ENCODE data around the gene PRKAA1.
"Not testable (repeated sequence)": the region's sequence is repeated elsewhere in the genome, so short reads cannot be mapped to it uniquely, and the experiment has no call there.

PRKAA1 gene

DNA sequence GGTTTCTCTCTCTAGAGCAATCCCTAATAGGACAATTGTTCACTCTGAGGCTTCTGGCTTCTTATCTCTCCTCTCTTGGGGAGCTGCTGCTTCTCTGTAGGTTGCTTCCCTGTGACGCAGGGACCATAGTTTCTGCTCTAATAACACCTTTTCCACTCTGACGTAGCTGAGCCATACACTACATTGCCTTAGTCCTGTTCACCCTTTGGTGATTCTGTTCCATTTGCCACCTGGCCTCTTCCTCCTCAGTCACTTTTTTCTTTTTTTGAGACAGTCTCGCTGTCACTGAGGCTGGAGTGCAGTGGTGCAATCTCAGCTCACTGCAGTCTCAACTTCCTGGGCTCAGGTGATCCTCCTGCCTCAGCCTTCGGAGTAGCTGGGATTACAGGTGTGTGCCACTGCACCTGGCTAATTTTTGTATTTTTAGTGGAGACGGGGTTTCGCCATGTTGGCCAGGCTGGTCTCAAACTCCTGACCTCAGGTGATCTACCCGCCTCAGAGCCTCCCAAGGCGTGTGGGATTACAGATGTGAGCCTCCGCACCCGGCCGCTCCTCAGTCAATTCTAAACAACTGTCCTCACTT, 27.4 kb upstream of the PRKAA1 start:
- not testable (repeated sequence) for DNase-seq (ENCODE audit: low read depth)

DNA sequence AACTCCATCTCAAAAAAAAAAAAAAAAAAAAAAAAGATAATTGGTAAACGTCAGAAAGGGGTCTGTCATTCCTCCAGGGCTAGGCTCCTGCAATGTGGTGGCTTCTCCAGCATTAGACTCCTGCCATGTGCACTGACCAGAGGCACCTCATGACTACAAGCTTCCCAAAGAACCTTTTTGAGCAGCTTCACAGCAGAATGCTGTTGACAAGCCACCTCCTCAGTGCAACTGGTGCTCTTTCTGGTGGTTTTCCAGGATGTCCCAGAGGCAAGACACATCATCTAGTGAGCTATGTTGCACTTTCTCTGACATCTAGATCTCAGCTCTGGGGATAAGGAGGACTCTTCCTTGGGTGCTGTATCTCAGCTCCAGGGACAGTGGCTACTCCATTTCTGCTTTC, 25.3 kb upstream of the PRKAA1 start:
- DNase-seq (ENCODE audit: low read depth), result no peak

DNA sequence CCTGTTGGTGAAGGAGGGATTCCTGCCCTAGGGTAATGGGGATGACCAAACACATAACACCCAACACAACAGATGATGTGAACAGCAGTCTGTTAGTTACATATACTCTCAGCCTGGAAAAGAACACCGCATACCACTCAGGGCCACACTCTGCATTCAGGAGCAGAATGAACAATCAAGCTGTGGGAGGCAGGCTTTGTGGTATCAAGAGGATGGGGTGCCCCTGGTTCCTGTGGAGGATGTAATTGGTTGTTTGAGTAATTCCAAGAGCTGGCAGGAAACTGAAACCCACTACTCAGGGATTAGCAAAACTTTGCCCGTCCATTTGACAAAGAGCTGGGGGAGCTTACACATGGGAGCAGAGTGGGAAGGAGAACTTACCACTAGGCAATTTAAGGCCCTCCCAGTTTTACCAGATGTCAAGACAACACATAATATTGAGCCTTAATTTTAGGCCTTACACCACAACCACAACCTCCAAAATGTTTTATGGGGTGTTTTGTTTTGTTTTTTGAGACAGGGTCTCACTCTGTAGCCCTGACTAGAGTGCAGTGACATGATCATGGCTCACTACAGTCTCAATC, 15.6 kb upstream of the PRKAA1 start:
- peak; percentile 43 for DNase-seq (ENCODE audit: low read depth)

DNA sequence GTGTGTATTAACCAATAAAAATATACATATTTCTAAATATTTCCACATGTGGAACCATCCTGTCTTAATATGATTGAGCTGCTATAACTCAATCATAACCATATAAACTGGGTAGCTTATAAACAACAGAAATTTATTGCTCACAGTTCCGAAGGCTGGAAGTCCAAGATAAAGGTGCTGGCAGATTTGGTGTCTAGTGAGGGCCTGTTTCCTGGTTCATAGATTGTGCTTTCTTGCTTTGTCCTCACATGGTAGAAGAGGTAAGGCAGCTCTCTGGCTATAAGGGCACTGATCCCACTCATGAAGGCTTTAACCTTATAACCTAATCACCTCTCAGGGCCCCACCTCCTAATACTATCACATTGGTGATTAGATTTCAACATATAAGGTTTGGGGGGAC, 14.0 kb upstream of the PRKAA1 start:
- no peak for DNase-seq (ENCODE audit: low read depth)

DNA sequence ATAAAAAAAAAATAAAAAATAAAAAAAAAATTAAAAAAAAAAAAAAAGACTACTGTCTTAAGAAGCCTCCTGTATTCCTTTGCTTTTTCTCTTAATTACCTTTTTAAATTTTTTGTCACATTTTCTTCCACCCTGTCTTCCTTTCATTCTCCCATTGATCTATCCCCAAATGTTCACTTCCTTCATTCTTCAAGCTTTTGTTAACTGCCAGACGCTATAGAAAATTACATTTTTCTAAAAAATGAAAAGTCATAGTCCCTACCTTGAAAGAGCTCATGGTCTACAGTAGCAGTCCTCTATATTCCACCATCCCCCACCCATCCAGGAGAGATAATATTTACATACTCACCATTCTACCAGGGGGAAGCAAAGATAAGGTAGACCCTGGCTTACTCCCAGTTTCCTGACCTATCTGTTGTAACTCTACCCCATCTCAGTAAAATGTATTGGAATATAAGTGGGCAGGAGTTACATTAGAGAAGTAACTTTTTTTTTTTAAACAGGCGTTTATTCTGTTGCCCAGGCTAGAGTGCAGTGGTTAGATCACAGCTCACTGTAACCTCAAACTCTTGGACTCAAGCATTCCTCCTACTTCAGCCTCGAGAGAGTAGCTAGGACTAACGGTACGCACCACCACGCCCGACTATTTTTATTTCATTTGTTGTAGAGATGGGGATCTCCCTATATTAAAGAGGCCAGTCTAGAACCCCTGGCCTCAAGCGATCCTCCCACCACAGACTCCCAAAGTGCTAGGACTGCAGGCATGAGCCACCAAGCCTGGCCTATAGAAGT, 3.8 kb upstream of the PRKAA1 start:
- no peak for DNase-seq (ENCODE audit: low read depth)

DNA sequence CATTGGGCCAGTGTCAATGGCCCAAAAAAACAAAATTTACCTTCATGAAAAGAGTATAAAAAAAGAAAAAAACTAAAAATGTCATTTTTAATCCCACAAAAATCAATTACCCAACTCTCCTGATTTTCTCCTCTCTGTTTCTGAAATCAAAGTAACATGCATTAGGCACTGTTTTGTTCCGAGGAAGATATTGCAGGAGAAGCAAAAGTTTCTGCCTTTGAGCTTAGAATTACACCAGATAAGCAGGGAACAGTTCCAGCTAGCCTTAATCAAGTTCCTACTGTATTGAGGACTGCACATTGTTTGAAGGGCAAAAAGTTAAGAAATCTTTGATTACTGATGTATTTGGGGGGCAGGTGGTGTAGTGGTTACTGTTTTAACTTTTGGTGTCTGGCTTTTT, 1.1 kb upstream of the PRKAA1 start:
- DNase-seq (ENCODE audit: low read depth), result no peak

DNA sequence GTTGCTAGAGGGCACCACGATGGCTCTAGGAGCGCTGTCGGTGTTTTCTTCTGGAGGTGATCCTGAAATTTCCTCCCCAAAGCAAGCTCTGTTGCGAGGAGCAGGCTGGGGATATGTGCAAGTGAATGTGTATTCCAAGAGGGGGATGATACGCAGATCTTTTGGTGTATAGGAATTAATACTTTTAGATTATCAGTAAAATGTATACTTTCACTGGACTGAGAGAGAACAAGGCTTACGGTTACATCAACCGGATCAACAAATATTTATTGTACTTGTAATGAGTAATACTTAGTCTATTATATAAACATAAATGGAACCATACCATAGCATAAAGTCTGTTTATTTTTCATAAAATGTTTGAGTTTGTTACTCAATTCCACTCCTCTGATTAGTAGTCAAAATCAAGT, 632 bp upstream of the PRKAA1 start:
- no peak for DNase-seq (ENCODE audit: low read depth)

DNA sequence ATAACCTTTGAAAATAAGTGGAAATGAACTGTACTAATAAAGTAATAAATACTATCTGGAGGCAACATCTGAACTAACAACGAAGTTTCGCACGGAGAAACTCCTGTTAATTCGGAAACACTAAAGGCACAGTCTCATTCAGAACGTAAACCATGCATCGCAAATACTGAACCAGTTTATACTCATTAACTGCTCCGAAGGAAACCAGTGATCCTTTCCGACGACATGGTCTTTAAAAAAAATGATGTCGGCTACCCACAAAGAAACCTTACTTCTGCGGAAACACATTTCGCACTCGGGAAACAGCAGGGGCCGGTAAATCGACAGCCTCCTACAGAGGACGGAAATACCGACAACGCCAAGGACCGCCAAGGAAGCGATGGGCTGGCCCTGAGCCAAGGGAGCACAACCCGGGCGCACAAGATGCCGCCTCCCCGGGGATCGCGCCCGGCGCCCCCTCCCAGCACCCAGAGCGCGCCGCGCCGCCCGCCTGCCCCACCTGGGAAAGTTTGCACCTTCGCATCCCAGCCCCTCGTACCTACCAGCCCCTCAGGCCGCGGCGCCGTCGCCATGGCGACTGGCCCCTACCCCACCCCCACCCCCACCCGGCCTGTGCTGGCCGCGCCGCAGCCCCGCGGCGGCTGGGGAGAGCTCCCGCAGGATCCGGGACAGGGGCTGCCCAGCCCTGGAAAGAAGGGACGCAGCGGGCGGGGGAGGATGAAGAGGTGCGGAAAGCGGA, 732 bp downstream of the PRKAA1 start:
- peak; percentile 67 for DNase-seq (ENCODE audit: low read depth)

DNA sequence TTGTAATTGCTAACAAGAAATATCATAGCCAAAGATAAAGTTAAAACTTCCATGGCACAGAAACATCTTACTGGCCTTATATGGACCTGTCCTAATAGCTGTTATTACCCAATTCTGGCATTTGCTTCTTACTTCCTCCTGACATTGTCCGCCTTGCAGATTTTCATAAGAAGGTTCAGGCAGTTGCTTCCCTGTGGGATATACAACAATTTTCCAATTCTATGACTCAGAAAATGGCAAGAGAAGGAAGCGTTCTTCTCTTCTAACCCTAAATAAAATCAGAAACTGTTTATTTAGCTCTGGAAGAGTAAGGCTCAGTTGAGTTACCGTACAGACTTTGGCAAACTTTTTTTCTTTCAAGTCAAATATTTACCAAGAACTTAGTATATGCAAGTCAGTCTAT, 1.7 kb downstream of the PRKAA1 start:
- DNase-seq (ENCODE audit: low read depth), result no peak

DNA sequence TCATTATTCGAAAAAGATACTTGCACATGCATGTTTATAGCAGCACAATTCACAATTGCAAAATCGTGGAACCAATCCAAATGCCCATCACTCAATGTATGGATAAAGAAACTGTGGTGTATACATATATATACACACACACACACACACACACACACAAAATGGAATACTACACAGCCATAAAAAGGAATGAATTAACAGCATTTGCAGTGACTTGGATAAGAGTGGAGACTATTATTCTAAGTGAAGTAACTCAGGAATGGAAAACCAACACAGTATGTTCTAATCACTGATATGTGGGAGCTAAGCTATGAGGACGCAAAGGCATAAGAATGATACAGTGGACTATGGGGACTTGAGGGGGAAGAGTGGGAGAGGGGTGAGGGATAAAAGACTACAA, 3.3 kb downstream of the PRKAA1 start:
- DNase-seq (ENCODE audit: low read depth), result not testable (repeated sequence)

DNA sequence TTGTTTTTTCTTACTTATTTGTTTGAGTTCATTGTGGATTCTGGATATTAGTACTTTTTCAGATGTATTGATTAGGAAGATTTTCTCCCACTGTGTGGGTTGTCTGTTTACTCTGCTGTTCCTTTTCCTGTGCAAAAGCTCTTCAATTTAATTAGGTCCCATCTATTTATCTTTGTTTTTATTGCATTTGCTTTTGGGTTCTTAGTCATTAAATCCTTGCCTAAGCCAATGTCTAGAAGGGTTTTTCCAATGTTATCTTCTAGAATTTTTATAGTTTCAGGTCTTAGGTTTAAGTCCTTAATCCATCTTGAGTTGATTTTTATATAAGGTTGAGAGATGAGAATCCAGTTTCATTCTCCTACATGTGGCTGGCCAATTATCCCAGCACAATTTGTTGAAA, 3.8 kb downstream of the PRKAA1 start:
- DNase-seq (ENCODE audit: low read depth), result not testable (repeated sequence)

DNA sequence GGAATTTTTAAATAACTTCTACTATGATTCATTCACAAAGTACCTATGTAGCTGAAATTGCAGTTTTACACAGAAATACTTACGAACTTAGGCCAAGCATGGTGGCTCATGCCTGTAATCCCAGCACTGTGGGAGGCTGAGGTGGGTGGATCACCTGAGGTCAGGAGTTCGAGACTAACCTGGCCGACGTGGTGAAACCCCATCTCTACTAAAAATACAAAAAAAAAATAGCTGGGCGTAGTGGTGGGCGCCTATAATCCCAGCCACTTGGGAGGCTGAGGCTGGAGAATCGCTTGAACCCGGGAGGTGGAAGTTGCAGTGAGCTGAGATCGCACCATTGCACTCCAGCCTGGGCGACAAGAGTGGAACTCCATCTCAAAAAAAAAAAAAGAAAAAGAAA, 5.5 kb downstream of the PRKAA1 start:
- DNase-seq (ENCODE audit: low read depth), result not testable (repeated sequence)

DNA sequence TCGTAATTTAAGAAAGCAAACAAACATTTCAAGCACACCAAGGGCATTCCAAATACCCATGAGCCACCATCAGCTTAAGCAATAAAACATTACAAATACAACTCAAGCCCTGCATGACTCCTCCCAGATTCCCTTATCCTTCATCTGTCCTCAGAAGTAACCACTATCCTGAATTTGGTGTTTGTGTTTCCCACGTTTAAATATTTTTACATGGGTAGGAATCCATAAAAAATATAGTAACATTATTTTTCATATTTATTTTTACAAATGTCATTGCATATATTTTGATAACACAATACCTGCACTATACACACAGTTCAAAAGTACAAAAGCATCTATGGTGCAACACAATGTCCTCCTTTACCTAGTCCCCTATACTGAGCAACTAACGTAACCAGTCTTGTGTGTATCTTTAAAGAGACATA, 6.4 kb downstream of the PRKAA1 start:
- no peak for DNase-seq (ENCODE audit: low read depth)

DNA sequence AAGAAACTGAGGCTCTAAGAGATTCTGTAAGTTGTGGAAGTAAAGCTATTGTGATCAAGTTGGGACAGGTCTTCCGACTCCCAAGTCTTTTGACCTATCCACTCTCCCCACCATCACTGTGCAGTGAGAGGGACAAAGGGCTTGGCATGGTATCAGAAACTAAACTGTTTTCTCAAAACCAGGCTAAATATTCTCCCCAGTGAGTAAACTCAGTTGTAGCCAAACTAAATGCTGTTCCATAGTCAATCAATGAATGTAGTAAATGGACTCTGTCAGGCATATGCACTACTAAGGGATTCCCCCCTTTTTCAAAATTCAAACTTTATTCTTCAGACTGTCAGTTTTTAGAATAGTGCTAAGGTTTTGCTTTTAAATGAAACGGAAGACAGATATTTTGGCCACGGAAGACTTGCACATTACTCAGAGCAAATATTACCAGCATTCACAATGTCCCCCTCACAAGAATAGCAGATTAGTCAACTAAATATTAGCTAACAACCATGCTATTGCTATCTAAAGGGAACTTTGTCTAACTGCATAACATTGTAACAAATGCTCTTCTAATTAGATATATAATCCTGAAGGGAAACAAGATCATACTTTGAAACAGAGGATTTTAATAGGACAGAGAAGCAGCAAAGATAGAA, 7.1 kb downstream of the PRKAA1 start:
- no peak for DNase-seq (ENCODE audit: low read depth)

DNA sequence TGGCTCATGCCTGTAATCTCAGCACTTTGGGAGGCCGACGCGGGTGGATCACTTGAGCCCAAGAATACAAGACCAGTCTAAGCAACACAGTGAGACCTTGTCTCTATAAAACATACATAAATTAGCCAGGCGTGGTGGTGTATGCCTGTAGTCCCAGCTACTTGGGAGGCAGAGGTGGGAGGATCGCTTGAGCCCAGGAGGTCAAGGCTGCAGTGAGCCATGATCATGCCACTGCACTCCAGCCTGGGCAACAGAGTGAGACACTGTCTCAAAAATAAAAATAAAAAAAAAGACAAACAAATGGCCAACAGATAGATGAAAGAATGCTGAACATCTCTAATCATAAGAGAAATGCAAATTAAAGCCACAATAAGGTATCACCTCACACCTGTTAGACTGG, 9.2 kb downstream of the PRKAA1 start:
- DNase-seq (ENCODE audit: low read depth), result not testable (repeated sequence)

DNA sequence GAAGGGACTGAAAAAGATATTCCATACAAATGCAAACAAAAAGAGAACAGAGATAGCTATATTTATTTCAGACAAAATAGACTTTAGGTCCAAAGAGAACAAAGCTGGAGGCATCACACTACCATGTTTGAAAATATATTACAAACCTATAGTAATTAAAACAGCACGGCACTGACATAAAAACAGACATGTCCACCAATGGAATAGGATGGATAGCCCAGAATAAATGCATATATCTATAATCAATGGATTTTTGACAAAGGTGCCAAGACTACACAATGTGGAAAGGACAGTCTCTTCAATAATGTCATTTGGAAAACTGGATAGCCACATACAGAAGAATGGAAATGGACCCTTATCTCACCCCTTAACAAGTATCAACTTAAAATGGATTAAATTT, 10.2 kb downstream of the PRKAA1 start:
- no peak for DNase-seq (ENCODE audit: low read depth)

DNA sequence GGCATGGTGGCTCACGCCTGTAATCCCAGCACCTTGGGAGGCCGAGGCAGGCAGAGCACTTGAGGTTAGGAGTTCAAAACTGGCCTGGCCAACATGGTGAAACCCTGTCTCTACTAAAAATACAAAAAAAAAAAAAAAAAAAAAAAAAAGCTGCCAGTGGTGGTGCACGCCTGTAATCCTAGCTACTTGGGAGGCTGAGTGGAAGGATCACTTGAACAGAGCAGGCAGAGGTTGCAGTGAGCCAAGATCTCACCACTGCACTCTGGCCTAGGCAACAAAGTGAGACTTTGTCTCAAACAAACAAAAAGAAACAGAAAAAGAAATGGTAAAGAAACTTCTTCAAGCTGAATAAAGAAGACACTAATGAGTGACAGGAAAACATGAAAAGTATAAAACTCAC, 11.5 kb downstream of the PRKAA1 start:
- not testable (repeated sequence) for DNase-seq (ENCODE audit: low read depth)

DNA sequence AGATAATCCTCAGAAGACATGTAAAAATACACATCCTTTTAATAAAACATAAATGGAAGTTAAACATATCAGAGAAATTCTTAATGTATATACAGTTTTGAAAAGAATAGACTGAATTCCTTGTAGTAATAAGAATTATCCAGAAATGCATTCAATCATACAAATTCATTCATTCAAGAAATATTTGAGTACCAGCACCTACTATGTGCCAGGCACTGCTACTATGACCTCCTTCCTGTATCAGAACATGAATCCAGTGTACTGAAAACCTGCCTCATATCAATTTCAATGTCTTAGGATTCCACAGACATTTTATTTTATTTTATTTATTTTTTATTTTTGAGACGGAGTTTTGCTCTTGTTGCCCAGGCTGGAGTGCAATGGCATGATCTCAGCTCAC, 13.3 kb downstream of the PRKAA1 start:
- DNase-seq (ENCODE audit: low read depth), result no peak

DNA sequence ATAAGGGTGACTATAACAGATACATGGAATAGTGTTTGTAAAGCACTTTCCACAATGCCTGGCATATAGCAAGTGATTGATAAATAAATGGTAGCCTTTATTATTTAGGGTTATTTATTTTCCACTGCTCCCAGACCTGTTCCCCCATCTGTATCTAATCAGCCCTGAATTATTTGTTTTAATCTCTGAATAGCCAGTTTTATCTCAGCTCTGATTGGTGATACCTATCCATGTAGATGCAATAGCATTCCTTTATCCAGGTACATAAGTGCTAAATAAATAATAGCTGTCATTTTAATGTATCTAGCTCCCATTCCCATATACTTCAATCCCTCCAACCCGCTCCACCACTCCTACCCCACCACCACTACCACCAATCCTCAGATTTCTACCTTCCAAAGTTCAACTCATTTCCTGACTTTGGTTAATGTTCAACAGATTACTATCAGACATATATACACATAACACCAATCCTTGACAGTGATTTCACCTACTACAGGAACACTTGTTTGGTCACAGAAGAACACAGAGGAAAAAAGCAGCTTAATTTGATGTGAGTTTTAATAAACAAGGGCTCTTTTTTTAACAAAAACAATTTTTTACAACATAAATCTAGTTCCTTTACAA, 14.0 kb downstream of the PRKAA1 start:
- DNase-seq (ENCODE audit: low read depth), result no peak

DNA sequence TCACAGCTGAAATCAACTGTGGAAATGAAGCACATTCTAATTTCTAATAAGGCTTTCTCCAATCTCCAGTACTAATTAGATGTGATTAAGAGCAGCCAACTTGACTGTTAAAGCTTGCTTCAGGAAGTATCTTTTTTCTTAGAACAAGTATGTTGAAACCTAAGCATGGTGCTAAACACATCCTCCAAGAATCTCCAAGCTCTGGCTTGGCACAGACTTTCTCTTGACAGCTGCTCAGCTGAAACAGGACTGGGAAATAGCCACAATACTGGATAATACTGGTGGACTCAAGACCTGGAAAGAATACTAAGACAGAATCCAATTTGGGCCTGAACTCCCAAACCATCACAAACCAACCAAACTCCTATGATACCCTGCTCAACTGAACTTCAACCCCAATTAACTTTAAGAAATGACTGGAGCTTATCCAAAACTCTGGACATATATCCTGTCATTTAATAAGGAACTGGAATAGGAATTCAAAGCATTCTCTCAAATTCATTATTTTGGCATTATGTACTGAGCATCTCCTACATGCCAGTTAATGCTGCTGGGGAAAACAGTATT, 16.2 kb downstream of the PRKAA1 start:
- no peak for DNase-seq (ENCODE audit: low read depth)

DNA sequence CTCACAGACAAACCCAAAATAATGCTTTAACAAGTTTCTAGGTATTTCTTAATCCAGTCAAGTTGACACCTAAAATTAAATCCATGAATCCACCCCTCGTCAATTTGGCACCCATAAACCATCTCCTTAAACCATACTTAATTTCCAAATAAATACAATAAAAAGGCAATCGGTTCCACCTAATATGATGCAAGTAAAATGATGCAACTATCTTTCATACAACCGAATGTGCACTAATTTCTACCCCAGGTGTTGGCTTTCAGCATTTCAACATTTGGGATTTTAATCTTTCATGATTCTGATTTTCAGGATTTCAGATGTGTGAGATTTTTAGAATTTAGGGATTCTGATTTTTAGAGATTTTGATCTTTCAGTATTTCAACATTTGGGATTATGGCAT, 17.3 kb downstream of the PRKAA1 start:
- DNase-seq (ENCODE audit: low read depth), result no peak

DNA sequence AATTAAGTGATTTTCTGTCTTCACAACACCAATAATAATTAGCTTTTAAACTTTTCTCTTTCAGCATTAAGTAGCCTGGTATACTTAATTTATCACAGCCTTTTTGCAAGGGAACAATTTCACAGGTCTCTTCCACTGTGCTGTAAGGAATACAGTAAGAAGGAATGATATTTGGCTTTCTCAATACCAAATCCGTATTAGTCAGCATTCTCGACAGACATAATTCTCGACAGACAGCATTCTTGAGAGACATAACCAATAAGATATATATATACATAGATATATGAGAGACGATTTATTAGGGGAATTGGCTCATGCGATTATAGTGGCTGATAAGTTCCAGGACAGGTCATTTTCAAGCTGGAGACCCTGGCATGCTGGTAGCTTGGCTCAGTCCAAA, 18.0 kb downstream of the PRKAA1 start:
- DNase-seq (ENCODE audit: low read depth), result no peak

Measured in activated T-cell treated with anti-CD3 and anti-CD28 coated beads for 48 hours (primary cell).